ENCODE measurements around the gene IQCN. TPM values are rescaled to one million over a fixed set of nuclear protein-coding genes. Genes with fewer than 3 reads are reported as not detected.

Gene IQCN
- total RNA-seq, 4 donors from 2014 or later: 4.8 to 49.7 (median 17.5) TPM

- no peak overlapping the region for H3K27ac ChIP-seq
- no peak overlapping the region for H3K4me3 ChIP-seq
- in situ Hi-C loops (cut with MboI; ENCODE audit: low pct_ligation_motif_present in 1 of 4, low pct_unique_long_range_greater_than_20kb in 1 of 4, low sequenced_read_pairs in 3 of 4): no loop called here
- TF ChIP-seq EP300 (IDR thresholded peaks at IDR 0.05; ENCODE audit: low read depth) (no peak), CTCF (IDR thresholded peaks at IDR 0.05) (no peak), POLR2AphosphoS5 (IDR thresholded peaks at IDR 0.05) (no peak), POLR2A (IDR thresholded peaks at IDR 0.05) (no peak)
- no peaks in the 10 kb centered on the region for H3K36me3 ChIP-seq
- peaks cover 4 to 7% of the 10 kb centered on the region in 2 donors for H3K9me3 ChIP-seq
- WGBS, 2 donors (ENCODE audit: low coverage in 1 of 2): 66% methylated on average over 18 of the region's 18 CpGs; no CpG with 5 or more reads in 1 of the 2 donors
- H3K4me1 ChIP-seq: peaks cover 0 to 6% (median 4%) of the 10 kb centered on the region in 4 donors
- peaks cover 91% of the 10 kb centered on the region for H3K27me3 ChIP-seq
- intact Hi-C loops (cut with DNase I; ENCODE audit: low total_unique reads): no loop called here
- no peak for DNase-seq
Observed at GRCh38 chr19:18230941-18231734, 43.1 kb downstream of the IQCN start.

- intact Hi-C loops (cut with DNase I; ENCODE audit: low total_unique reads): no loop called here
- H3K9me3 ChIP-seq: peaks cover 4 to 7% of the 10 kb centered on the region in 2 donors
- H3K36me3 ChIP-seq: no peaks in the 10 kb centered on the region
- no peak for DNase-seq
- H3K4me3 ChIP-seq: no peak overlapping the region
- in situ Hi-C loops (cut with MboI; ENCODE audit: low pct_ligation_motif_present in 1 of 4, low pct_unique_long_range_greater_than_20kb in 1 of 4, low sequenced_read_pairs in 3 of 4): no loop called here
- no peak overlapping the region for H3K27ac ChIP-seq
- H3K4me1 ChIP-seq: peaks cover 3 to 17% (median 10%) of the 10 kb centered on the region in 4 donors
- TF ChIP-seq POLR2AphosphoS5 (IDR thresholded peaks at IDR 0.05): no peak
- no peak for TF ChIP-seq EP300 (IDR thresholded peaks at IDR 0.05; ENCODE audit: low read depth)
- peaks cover 96% of the 10 kb centered on the region for H3K27me3 ChIP-seq
- WGBS, 2 donors (ENCODE audit: low coverage in 1 of 2): 70 to 74% methylated on average over 2 to 4 of the region's 4 CpGs
Observed at GRCh38 chr19:18229915-18230314, 44.3 kb downstream of the IQCN start.

- no peak for DNase-seq
- Histone ChIP-seq H3K4me3 (no peak overlapping the region), H3K36me3 (no peaks in the 10 kb centered on the region), H3K27me3 (peaks cover 96% of the 10 kb centered on the region), H3K4me1 (peaks cover 6 to 21% (median 12%) of the 10 kb centered on the region in 4 donors), H3K27ac (no peak overlapping the region), H3K9me3 (peaks cover 4 to 7% of the 10 kb centered on the region in 2 donors)
- WGBS, 2 donors (ENCODE audit: low coverage in 1 of 2): 60 to 74% methylated on average over 4 to 5 of the region's 5 CpGs
- intact Hi-C loops (cut with DNase I; ENCODE audit: low total_unique reads): no loop called here
- peak; percentile 33 to 45 (median 39) for TF ChIP-seq CTCF (IDR thresholded peaks at IDR 0.05)
- no peak for TF ChIP-seq POLR2AphosphoS5 (IDR thresholded peaks at IDR 0.05)
- no peak for TF ChIP-seq POLR2A (IDR thresholded peaks at IDR 0.05)
- TF ChIP-seq EP300 (IDR thresholded peaks at IDR 0.05; ENCODE audit: low read depth): no peak
- in situ Hi-C loops (cut with MboI; ENCODE audit: low pct_ligation_motif_present in 1 of 4, low pct_unique_long_range_greater_than_20kb in 1 of 4, low sequenced_read_pairs in 3 of 4): no loop called here
Observed at GRCh38 chr19:18229474-18229873, 44.8 kb downstream of the IQCN start.

GRCh38 chr19:18227781-18228271, 46.4 kb downstream of the IQCN start:
- no peak overlapping the region for H3K27ac ChIP-seq
- intact Hi-C loops (cut with DNase I; ENCODE audit: low total_unique reads): no loop called here
- TF ChIP-seq POLR2A (IDR thresholded peaks at IDR 0.05): no peak
- TF ChIP-seq POLR2AphosphoS5 (IDR thresholded peaks at IDR 0.05): no peak
- TF ChIP-seq CTCF (IDR thresholded peaks at IDR 0.05): no peak
- no peak for TF ChIP-seq EP300 (IDR thresholded peaks at IDR 0.05; ENCODE audit: low read depth)

More at GRCh38 chr19:18227781-18228271, 46.4 kb downstream of the IQCN start:
- in situ Hi-C loops (cut with MboI; ENCODE audit: low pct_ligation_motif_present in 1 of 4, low pct_unique_long_range_greater_than_20kb in 1 of 4, low sequenced_read_pairs in 3 of 4): no loop called here
- peaks cover 0 to 2% of the 10 kb centered on the region in 2 donors for H3K9me3 ChIP-seq
- WGBS, 2 donors (ENCODE audit: low coverage in 1 of 2): 65% methylated on average over 6 of the region's 6 CpGs; no CpG with 5 or more reads in 1 of the 2 donors
- H3K27me3 ChIP-seq: peaks cover 84% of the 10 kb centered on the region
- no peak overlapping the region for H3K4me3 ChIP-seq
- no peaks in the 10 kb centered on the region for H3K36me3 ChIP-seq
- no peak for DNase-seq
- H3K4me1 ChIP-seq: peaks cover 7 to 27% (median 17%) of the 10 kb centered on the region in 4 donors

All from transverse colon (tissue), 4 donors.